NCI-H1694 treated with DMSO at 0.1 percent for 48 hours (cell line): ENCODE measurements around the gene RPL32.
"Not testable (repeated sequence)": the region's sequence is repeated elsewhere in the genome, so short reads cannot be mapped to it uniquely, and the experiment has no call there.

Source experiments
- DNase-seq: peaks from one replicate; lab custom pipeline; 2025; lab: John Stamatoyannopoulos, UW

Gene RPL32

GRCh38 chr3:12808587-12808986 lies 32.8 kb downstream of the RPL32 start:
- no peak for DNase-seq

GRCh38 chr3:12807601-12808359 lies 33.6 kb downstream of the RPL32 start:
- DNase-seq: no peak

DNA sequence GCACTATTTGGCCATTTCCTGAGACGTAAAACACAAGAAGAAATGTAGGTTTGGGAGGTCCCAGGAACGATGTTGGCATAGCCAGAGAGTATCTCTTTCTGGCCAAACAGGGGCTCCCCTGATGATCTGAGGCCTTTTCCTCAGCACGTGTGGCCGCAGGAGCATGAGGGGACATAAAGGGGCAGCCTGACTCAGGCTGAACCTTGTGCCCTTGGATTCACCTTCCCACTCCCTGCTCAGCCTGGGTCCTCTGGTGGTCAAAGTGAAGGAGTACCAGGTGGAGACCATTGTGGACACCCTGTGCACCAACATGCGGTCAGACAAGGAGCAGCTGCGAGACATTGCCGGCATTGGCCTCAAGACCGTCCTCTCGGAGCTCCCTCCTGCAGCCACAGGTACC lies 34.3 kb downstream of the RPL32 start:
- DNase-seq: no peak

DNA sequence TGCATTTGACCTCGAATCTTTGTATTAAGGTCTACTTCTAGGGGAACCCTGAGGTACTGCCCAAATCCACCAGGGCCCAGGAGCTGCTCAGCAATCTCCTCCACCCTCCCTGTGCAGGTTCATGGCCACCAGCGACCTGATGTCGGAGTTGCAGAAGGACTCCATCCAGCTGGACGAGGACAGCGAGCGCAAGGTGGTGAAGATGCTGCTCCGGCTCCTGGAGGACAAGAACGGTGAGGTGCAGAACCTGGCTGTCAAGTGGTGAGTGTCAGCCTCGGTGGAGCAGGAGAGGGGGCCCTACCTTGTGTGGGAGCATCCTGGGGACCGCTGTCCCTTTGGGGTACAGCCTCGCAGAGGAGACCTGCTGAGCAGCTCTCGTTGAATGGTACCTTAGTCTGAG lies 38.0 kb downstream of the RPL32 start:
- no peak for DNase-seq

DNA sequence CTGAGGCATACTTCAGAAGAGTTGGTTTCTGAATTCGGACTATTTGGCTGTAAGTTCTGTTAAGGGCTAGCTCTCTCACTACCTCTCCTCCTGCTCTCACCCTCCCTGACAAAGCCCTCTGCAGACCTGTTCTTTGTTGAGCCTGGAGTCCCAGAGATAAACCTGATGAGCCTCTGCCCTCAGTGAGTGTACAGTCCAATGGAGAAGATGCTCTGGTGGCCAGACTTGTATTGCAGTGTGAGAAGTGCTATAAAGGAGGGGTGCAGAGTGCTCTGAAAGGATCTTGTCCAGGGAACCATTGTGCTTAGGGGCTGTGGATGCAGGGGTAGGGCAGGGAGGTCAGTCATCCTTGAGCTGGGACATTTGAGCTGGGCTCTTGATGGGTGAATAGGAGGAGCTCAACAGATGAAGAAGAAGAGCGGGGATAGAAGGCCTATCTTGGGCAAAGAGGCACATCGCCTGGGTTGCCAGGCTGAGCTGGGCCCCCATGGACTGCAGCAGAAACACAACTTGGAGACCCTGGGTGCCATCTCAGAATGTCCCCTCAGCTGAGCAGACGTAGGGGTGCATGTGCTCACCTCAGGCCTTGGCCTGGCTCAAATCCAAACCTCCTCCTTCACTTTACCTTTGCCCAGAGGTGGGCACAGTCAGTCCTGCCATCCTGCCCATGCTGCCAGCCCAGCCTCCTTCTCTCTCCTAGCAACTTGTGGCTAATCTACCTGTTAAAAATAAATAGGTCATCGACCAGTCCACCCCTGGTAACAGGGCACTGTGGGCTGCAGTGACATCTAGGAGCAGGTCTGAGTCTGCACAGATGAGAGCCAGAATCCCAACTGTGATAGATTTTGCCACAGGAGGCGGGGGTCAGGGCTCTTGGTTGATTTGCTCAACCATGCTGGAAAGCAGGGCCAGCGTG lies 41.6 kb downstream of the RPL32 start:
- DNase-seq: no peak

DNA sequence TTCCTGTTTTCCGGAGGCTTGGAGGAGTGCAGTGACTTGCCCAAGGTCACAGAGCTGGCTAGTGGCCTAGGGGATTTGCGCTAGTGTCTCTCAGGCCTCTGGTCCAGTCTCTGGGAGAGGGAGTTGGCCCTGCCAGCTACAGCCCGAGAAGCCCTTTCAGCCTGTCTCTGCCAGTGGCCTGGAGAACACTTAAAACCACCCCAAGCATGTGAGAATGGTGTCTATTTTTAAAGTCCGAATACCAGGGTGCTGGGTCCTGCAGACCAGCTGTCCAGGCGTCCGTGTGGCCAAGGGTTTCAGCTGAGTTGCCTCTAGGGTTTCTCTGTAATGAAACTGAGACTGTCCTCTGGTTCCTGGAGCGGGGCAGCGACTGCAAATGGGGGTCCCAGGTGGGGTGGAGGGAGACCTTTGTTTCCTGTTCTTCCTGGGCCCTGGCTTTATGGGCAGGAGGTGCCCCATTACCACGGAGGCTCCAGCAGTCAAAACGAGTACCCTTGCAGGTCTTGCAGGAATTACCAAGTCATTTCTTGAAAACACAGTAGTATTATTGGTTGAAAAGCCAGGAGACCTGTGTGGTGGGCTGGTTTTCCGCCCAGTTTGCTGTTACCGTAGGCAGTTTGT lies 42.7 kb downstream of the RPL32 start:
- DNase-seq: no peak

GRCh38 chr3:12797892-12798558 lies 43.3 kb downstream of the RPL32 start:
- no peak for DNase-seq

DNA sequence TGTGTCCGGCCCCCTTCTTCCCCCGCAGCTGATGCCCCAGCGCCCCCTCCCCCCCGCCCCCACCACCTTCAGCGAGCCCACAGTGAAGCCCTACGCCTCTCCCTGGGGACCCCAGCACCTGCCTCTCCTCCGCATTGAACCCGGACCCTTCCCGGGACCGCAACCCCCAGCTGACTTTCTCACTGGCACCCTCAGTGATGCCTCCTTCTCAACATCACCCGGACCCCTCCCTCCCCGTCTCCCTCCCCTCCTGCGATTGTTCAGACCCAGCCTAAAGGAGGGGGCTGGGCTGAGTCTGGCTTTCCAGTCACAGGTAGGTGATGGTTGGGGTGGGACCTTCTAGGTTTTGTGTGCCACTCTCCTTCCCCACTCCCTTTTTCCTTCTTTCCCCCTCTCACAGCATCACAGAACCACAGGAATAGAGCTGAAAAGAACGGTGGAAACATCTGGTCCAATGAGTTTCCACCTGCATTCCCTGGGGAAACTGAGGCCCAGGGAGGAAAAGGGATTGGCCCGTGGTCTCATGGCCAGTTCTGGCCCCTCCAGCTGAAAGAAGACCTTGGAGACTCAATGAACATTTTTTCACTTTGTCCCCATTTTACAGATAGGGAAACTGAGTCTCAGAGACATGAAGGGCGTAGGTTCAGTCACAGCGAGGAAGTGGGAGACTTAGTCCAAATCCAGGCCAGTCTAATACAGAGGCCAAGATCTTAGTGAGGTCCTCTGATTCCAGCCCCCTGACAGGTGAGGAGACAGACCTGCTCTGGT lies 44.1 kb downstream of the RPL32 start:
- no peak for DNase-seq

GRCh38 chr3:12796171-12797123 lies 44.9 kb downstream of the RPL32 start, which contains the start of gene CAND2:
Gene CAND2 (plus strand): TSS chr3:12796680. CDS start chr3:12796721, 41 bp downstream.
- DNase-seq: no peak

DNA sequence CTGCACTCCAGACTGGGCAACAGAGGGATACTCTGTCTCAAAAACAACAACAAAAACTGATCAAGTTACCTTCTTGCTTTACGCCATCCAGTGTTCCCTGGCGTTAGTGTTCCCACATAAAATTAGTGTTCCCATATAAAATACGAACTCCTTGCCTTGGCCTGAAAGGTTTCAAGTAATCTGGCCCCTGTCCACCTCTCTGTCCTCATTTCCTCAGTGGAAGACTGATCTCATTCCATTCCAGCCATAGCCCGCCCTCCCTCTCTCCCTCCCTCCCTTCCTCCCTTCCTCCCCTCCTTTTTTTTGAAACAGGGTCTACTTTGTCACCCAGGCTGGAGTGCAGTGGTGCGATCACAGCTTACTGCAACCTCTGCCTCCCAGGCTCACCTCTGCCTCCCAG lies 47.7 kb downstream of the RPL32 start:
- DNase-seq: no peak

- no peak for DNase-seq
Observed at GRCh38 chr3:12791430-12791829, 49.9 kb downstream of the RPL32 start.

DNA sequence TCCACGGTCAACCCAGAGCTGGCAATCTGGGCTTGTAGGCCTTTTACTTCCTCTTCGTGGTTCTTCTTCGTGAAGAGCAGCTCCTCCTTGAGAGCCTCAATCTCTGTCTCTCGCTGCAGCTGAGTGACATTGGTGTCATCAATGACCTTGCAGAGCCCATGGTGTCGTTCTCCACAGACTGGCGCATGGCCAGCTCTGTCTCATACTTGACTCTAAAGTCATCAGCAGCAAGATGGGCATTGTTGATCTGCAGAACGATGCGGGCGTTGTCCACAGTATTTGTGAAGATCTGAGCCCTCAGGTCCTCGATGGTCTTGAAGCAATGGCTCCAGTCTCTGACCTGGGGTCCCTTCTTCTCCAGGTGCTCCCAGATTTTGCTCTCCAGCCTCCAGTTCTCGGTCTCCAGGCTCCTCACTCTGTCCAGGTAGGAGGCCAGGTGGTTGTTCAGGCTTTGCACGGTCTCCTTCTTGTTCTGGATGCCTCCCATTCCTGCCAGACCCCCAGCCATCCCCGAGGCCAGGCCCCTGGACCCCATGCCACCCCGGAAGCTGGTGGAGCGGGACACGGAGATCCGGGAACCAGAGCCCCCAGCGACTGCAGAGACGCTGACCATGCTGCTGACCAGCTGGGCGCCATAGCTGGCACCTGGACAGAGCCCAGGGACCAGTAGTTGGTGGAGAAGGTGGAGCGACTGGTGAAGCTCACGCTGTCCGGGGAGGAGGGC lies 53.2 kb downstream of the RPL32 start:
- DNase-seq: not testable (repeated sequence)

DNA sequence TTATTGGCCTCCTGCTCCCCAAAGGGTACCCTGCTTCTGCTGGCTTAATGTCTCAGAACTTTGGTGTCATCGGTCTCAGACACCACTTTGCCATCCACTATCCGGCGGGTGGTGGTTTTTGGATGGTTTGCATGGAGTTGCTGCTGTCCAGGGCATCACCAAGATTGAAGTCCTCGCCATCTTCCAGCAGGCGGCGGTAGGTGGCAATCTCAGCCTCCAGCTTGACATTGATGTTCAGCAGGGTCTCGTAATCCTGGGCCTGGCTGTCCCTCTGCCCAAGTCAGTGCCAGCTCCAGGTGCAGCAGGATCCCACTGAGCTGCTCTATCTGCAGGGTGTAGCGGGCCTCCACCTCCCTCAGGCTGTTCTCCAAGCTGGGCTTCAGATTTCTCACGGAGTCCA lies 54.0 kb downstream of the RPL32 start:
- DNase-seq: not testable (repeated sequence)

DNA sequence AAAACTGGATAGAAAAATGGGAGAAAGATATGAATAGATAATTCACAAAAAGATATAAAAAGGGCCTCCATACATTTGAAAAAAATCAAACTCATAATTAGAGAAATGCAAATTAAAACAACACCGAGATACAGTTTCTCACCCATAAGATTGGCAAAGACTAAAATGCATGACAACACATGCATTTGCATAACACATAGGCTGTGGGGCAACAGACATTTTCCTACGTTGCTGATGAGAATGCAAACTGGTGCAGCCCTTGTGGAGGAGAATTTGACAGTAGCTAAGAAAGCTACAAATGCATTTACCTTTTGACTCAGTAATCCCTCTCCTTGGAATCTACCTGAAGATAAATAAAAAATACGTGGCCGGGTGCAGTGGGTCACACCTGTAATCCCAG lies 56.3 kb downstream of the RPL32 start:
- no peak for DNase-seq
